ENCODE data around the gene KHSRP. TPM values are rescaled to one million over a fixed set of nuclear protein-coding genes. Genes with fewer than 3 reads are reported as not detected.

The KHSRP gene
- total and polyA plus RNA-seq, 2 of the 13 experiments (the other 11 are each of a cell fraction or from before 2014, with no cell fraction given), result 72.1 to 129 TPM

DNA sequence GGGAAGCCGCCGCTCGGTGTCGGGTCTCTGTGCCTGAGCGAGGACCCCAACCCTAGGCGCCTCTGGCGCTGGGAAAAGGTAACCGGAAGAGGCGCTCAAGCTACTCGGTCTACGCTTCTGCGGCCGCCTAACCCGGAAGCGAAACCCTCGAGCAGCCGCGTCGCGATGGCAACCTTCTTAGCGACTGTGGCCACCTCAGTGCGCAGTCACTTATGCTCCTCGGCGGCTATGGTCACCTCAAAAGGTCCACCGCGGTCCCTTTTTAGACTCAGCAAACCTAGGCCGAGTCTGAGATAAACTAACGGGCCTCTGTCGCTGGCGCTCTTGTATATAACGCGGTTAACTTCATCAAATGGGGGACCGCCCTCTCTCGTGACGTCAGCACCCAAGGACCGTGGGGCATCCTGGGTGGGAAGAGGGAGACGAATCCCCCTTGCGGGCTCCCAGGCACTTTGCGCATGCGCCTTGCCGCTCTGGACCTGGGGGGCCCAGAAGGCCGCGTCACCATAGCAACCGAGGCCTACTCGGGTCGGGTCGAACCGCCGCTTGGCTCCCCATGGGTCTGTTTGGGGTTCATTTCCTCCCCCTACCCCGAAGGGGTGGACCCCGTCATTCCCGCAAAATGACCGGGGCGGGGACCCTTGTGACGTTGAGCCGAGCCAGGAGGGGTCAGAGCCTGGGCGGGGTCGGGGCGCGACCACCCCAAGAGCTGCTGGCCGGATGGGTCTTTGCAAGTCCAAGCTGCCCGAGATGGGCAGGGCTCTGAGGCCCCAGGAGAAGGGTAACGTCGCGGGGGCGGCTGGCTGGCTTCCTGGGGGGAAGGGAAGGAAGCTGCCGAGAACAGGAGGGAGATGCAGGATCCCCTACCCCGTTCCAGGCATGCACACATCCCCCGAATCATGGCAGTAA is 31.3 kb downstream of the KHSRP start, which contains the start of gene GTF2F1 (continued):
- TF ChIP-seq, protein P1, sequence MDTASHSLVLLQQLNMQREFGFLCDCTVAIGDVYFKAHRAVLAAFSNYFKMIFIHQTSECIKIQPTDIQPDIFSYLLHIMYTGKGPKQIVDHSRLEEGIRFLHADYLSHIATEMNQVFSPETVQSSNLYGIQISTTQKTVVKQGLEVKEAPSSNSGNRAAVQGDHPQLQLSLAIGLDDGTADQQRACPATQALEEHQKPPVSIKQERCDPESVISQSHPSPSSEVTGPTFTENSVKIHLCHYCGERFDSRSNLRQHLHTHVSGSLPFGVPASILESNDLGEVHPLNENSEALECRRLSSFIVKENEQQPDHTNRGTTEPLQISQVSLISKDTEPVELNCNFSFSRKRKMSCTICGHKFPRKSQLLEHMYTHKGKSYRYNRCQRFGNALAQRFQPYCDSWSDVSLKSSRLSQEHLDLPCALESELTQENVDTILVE (CRISPR knock-in tag; IDR thresholded peaks at IDR 0.05), result no peak; the same call in 1 of the 2 replicates
- TF ChIP-seq ZNF879 (CRISPR knock-in tag; IDR thresholded peaks at IDR 0.05), result no peak
- TF ChIP-seq ZNF468 (CRISPR knock-in tag; IDR thresholded peaks at IDR 0.05), result no peak
- no peak for TF ChIP-seq RORA (CRISPR knock-in tag; IDR thresholded peaks at IDR 0.05)
- TF ChIP-seq RFXANK (CRISPR knock-in tag; IDR thresholded peaks at IDR 0.05), result no peak
- no peak for TF ChIP-seq RXRB (CRISPR knock-in tag; IDR thresholded peaks at IDR 0.05; ENCODE audit: borderline replicate concordance)
- TF ChIP-seq NAIF1 (CRISPR knock-in tag; IDR thresholded peaks at IDR 0.05; ENCODE audit: borderline replicate concordance), result peak; percentile 86; the same call in 1 of the 2 replicates
- TF ChIP-seq, protein P2, sequence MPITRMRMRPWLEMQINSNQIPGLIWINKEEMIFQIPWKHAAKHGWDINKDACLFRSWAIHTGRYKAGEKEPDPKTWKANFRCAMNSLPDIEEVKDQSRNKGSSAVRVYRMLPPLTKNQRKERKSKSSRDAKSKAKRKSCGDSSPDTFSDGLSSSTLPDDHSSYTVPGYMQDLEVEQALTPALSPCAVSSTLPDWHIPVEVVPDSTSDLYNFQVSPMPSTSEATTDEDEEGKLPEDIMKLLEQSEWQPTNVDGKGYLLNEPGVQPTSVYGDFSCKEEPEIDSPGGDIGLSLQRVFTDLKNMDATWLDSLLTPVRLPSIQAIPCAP (CRISPR knock-in tag; IDR thresholded peaks at IDR 0.05; ENCODE audit: low read depth), result 0 out of 2 replicates have a peak, but pooled peaks have one; percentile 32
- no peak for TF ChIP-seq MZF1 (CRISPR knock-in tag; IDR thresholded peaks at IDR 0.05; ENCODE audit: borderline replicate concordance)
- no peak for TF ChIP-seq ZSCAN9 (CRISPR knock-in tag; IDR thresholded peaks at IDR 0.05; ENCODE audit: borderline replicate concordance)
- TF ChIP-seq ZNF720 (CRISPR knock-in tag; IDR thresholded peaks at IDR 0.05), result no peak
- TF ChIP-seq ZSCAN21 (CRISPR knock-in tag; IDR thresholded peaks at IDR 0.05; ENCODE audit: borderline replicate concordance), result no peak; the same call in 1 of the 2 replicates
- TF ChIP-seq RBM39 (IDR thresholded peaks at IDR 0.05; ENCODE audit: low read depth, low read length, poor library complexity, severe bottlenecking), result peak; percentile 16
- TF ChIP-seq, protein P3, sequence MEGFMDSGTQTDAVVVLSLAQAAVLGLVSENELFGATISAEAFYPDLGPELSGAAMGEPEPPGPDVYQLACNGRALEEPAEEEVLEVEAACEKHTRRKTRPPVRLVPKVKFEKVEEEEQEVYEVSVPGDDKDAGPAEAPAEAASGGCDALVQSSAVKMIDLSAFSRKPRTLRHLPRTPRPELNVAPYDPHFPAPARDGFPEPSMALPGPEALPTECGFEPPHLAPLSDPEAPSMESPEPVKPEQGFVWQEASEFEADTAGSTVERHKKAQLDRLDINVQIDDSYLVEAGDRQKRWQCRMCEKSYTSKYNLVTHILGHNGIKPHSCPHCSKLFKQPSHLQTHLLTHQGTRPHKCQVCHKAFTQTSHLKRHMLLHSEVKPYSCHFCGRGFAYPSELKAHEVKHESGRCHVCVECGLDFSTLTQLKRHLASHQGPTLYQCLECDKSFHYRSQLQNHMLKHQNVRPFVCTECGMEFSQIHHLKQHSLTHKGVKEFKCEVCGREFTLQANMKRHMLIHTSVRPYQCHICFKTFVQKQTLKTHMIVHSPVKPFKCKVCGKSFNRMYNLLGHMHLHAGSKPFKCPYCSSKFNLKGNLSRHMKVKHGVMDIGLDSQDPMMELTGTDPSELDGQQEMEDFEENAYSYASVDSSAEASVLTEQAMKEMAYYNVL (CRISPR knock-in tag; IDR thresholded peaks at IDR 0.05; ENCODE audit: borderline replicate concordance), result no peak
- TF ChIP-seq YEATS2 (CRISPR knock-in tag; IDR thresholded peaks at IDR 0.05; ENCODE audit: borderline replicate concordance), result peak; percentile 70; the same call in 1 of the 2 replicates
- TF ChIP-seq, protein P4, sequence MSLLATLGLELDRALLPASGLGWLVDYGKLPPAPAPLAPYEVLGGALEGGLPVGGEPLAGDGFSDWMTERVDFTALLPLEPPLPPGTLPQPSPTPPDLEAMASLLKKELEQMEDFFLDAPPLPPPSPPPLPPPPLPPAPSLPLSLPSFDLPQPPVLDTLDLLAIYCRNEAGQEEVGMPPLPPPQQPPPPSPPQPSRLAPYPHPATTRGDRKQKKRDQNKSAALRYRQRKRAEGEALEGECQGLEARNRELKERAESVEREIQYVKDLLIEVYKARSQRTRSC (CRISPR knock-in tag; IDR thresholded peaks at IDR 0.05; ENCODE audit: low read depth), result no peak
- TF ChIP-seq ZIK1 (CRISPR knock-in tag; IDR thresholded peaks at IDR 0.05; ENCODE audit: borderline replicate concordance, low read depth), result no peak
- peak; percentile 57; the same call in 1 of the 2 replicates for TF ChIP-seq MIXL1 (CRISPR knock-in tag; IDR thresholded peaks at IDR 0.05)
- TF ChIP-seq ZNF547 (CRISPR knock-in tag; IDR thresholded peaks at IDR 0.05), result peak; percentile 25; the same call in 1 of the 2 replicates
- TF ChIP-seq TOE1 (CRISPR knock-in tag; IDR thresholded peaks at IDR 0.05), result no peak
- no peak for TF ChIP-seq ZFYVE20 (CRISPR knock-in tag; IDR thresholded peaks at IDR 0.05; ENCODE audit: borderline replicate concordance, low read depth)
- no peak for TF ChIP-seq MAF1 (CRISPR knock-in tag; IDR thresholded peaks at IDR 0.05; ENCODE audit: borderline replicate concordance)
- peak; percentile 26; the same call in 1 of the 2 replicates for TF ChIP-seq ZNF224 (CRISPR knock-in tag; IDR thresholded peaks at IDR 0.05)
